GM19238 (cell line): Measurements from ENCODE around the gene GUCY1A1.
A peak's percentile ranks its signal among the peaks of the same experiment; 100 is the strongest.

Experiments used
- DNase-seq: peaks from one replicate; pipeline ENCODE4 v3.0.0; 2011; ENCODE audit warnings: low spot score; ENCODE audit not compliant: insufficient read length

Gene GUCY1A1

DNA sequence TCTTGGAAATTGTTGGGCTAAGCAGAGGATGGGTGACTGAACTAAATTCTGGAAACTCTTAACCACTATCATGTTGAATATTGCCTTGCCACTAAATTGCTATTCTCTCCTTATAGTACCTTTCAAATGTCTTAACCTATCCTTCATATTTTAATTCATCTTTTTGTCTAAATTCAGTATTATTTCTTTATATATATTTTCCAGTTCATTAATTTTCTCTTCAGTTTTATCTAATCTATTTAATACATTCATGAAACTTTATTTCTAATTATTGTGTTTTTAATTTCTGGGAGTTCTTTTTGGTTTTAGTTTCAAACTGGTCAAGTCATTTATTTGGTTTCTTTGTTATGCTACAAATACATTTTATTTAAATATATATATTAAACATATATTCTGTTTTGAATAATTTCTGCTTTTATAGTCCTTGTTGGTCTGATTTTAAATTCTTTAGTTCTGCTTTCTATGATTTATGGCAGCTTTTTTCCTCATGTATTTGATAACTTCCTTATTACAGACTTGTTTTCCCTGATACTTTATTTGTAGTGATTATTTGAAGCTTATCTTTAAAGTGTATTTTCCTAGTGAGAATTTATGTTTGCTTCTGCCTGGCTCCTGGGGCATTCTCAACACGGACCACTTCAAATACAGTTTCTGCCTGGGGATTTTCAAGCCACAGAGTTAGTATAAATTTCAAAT lies 8.5 kb upstream of the GUCY1A1 start:
- no peak for DNase-seq

DNA sequence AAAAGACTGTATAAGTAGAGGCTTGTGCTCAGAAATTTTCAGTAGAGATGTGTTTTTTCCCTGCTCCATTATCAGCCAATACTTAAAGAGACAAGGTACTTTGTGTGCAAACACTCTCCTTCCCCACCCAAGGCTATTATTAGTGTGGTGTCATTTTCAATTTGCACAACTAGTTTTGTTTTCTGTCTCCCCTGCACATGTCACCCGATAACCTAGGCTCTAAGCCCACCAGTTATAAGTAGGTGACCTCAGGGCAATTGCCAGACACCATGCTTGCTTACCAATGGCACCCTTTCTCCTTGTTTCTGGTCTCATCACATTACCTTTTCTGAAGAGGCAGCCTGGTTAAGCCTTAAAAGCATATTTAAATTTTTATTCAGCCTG lies 8.0 kb upstream of the GUCY1A1 start:
- no peak for DNase-seq

DNA sequence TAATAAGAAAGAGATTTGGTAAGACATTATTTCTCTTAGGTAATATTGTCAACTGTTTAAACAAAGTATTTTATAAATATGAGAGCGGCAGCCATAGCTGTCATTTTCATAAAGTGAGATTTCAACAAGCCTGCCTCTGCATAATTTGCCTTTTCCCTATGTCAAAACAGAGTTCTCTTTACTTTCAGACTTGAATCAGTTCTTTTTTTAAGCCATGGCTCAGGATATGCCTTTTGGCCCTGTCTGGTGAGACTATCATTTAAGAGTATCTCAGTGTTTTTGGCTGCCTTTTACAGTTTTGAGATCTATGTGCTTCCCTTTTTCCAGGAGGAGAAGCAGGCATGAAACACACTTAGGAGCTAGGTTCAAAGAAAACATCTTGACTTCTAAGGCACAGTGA lies 7.5 kb upstream of the GUCY1A1 start:
- no peak for DNase-seq

DNA sequence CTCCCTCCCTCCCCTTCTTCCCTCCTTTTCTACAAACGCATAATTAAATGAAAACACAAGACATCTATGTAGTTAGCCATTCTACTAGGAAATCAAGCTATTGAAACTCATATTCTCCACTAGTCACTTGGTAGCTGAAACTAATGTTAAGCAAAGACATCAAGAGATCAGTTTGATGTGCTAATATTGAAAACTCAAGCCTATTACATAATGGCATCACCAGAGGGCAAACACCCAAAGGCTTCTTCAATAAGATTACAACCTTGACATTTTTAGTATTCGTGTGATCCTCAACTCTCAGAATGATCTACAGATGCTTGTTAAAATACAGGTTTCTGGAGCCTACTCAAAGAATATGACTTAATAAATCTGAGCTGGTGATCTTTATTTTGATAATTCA lies 6.2 kb upstream of the GUCY1A1 start:
- DNase-seq = no peak

DNA sequence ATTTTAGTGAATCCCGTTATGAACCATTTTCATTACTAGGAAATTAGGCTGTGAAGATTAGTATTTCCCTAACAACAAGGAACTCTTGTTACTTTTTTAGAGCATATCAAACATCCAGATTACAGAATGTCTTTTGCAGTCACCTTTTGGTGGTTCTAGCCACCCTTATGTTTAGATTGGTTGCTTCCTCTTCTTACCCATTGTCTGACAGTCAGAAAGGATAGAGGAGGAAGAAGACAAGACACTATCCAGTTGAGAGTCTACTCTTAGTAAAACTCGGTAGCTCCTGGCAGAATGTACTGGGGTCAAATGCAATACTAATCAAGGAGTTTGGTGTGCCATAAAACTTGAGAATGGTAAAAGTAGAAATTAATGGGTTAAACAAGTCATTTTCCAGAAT lies 1.6 kb upstream of the GUCY1A1 start:
- no peak for DNase-seq

DNA sequence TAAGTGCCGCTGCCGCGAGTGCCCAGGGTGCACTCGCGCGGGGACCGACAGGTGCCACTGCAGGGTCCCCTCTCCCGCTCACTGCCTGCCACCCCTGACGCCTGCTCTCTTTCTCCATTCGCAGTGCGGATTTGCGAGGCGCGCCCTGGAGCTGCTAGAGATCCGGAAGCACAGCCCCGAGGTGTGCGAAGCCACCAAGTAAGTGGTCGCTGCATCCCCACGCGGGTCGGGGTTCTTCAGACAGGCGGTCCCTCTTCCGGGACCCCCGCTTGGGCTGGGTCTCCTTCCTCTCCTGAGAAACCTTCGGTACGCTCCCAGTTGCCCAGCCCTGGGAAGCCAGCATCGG lies 547 bp downstream of the GUCY1A1 start:
- DNase-seq = peak; percentile 34

DNA sequence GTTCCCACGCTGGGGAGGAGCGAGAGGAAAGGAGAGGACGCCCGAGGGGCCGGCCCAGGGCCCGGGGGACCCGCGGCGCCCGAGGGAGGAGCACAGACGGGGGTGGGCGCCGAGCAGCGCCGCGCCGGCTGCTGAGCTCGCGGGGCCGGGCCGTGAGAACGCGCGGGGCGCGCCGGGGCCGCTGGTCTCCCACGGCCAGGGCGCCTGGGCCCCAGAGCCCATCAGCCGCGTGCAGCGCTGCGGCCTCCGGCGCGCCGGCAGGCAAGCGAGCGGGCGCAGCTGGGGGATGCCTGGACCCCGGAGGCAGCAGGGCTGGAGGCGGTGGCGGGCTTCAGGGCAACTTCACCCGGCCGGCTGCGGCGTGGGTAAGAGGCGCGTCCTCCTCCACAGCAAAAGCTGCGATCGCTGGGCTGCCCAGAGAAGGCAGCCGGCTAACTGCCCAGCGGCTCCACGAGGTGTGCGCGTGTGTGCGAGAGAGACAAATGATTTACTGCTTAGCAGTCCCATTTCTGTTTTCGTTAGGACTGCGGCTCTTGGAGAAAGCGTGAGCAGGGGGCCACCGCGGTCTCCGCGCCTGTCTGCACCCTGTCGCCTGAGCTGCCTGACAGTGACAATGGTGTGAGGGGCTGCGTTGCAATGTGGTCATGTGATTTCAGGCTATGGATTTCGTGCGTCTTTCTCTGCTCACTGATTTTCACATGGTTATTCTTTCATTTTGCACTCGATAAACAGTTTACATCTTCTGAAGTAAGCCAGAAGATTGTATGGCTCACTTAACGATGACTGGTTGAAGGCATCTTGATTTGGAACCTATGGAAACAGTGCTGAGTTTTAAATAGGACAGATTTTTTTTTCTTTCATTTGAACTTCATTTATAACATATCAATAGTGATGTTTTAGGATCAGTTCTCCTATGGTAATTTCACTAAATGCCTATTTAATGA lies 1.2 kb downstream of the GUCY1A1 start:
- peak; percentile 20 for DNase-seq

DNA sequence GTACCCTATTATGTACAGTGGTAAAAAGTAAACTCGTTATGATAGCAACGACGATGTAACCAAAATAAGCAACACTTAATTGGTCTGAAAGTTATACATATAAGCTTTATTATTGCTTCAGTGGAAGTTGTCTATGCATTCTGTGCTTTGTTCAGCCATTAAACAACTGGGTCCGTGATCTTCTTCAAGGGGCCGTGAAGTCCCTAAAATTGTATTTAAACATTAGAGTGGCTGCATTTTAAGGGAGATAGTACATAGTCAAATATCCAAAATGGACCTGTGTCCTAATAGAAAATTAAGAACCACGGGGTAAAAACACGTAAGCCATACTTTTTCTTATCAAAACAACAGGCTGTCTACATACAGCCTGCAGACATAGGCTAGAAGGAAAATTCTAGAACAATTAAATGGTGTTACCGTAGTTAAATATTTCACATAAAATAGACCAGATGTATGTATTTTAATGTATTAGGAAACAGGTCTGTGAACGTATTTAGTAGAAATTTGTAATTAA lies 2.1 kb downstream of the GUCY1A1 start:
- no peak for DNase-seq

DNA sequence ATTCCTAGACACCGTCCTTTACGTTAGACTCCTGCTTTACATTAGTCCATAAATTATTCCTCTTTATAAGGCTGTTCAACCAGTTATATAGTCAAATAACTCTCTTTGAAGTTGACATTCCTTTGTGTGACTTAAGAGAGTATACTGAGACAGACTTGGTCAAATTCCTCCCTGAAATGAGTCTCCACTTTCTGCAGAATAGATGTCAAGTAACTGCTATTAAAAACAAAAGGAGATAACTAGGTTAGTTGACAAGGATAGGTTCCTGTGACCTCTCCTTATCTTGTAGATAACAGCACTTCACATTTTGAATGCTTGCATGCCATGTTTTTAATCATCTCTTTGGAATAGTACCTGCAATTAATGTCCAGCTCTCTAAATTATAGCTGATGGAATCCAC lies 5.7 kb downstream of the GUCY1A1 start:
- DNase-seq = no peak

DNA sequence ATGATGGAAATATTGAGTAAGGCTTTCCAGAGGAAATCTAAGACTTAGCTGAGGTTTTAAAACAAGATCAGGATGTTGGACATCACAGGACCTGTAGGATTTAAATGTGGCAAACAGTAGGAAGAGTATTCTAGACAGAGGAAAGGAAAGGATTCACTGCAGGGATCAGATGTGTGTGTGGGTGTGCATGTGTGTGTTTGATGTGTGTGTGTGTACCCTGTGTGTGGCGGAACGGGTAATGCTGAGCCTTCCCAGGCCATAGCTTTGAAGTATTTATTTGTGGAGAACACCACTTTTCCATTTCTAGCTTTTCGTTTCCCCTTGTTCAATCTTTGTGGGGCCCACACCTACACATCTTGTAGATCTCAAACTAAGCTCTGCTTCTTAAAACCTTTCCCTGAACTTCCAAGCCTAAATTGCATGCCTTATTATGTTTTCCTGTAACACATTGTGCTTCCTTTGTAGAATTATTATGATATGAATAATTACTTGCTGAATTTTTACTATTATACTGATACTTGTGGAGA lies 6.9 kb downstream of the GUCY1A1 start:
- no peak for DNase-seq

DNA sequence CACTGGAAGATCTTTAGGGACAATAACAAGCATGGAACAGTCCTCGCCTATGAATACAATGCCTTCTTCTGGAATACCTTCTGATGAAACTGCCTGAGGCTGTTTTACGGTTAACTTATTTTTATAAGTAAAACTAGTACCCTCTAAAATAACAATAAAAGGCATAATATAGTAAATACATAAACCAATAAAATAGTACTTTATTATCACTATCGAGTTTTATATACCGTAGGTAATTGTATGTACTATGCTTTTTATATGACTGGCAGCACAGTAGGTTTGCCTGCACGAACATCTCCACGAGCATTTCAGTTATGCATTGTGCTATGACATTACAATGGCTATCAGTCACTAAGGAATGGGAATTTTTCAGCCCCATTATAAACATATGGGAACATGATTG lies 8.0 kb downstream of the GUCY1A1 start:
- no peak for DNase-seq

DNA sequence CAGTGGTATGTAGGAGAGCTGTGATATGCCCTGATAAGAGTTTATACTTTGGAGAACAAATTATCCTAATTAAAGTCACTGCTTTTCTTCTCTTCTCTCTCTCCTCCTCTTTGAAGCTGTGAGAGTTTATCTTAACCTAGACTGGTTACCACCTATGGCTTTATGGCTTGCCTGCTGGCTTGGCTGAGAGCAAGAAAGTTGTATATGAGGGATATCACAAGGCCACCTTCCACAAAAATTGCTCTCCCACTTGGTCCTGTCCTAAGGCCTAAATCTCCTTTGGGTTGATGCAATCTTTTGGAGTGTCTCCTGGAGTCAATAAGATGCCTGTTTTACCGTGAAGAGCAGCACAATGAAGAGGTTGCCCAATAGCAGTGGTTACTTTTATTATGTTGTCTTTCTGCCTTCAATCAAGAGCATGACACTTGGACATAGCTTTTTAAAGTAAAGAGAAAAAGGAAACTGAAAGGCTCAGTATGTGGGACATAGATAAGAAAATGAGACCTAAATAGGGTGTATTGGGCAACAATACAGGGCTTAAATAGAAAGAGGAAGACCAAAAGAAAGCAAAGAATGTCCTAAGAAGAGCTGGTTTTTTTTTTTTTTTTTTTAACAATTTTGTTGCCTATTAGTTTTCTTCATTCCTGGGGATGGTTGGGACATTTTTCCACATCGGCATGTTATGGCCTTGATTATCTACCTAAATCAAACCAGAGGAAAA lies 9.2 kb downstream of the GUCY1A1 start:
- DNase-seq = no peak

DNA sequence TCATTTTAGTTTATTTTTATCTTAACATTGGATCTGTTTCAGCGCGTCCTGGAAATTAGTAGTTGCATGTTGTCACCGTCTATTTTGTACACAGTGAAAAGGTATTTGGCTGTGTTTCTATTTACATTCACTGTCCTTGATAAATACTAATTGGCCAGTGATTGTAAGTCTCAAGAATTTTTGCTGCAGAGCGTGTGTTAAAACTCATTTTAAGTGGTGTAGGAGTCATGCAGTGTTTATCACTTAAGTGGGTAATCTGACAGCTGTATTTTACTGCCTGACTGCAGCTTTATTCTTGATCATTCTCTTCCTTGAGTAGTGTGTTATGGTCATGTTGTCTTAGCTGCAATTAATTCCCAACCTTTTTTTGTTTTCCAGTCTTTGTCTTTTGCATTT lies 9.8 kb downstream of the GUCY1A1 start:
- DNase-seq = no peak

DNA sequence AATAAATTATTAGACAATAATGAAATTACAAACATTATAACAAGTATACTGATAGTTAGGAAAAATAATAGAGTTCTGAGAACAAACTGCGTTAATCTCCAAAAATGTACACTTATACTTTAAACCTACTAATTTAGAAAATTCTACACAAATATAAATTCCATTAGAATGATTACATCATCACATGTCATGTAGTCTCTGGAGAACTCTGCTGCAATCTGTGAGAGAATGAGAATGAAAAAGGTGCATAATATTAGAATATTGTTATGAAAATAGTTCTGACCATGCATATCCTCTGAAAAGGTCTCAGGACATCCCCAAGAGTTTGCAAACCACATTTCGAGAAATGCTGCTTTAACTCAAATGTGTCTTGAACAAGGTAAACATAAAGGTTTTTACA lies 11.4 kb downstream of the GUCY1A1 start:
- no peak for DNase-seq

DNA sequence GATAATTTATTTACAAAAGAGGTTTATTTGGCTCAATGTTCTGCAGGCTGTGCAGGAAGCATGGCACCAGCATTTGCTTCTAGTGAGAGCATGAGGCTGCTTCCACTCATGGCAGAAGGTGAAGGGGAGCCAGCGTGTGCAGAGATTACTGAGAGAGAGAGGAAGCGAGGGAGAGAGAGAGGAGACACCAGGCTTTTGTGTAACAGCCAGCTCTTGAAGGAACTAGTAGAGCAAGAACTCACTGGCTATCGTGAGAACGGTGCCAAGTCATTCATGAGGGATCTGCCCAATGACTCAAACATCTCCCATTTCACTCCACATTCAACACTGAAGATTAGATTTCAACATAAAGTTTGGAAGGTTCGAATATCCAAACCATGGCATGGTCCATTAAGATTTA lies 12.7 kb downstream of the GUCY1A1 start:
- no peak for DNase-seq

DNA sequence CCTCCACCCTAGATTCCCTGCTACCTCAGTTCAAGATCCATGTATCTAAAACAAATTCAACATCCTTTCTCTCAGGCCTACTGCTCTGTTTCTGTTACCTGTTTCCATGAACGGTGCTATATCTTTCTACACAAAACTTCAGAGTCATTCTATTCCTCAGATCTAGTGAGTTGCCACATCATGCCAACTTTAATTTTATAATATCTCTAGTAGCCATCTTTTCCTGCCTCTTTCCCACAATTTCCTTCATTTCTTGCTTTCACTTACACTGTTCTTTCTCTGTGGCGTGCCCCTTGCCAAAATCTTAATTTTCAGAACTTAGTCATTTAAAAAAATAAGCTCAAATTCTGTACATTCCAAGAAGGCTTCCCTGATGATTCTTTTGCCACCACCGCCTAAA lies 15.2 kb downstream of the GUCY1A1 start:
- no peak for DNase-seq

DNA sequence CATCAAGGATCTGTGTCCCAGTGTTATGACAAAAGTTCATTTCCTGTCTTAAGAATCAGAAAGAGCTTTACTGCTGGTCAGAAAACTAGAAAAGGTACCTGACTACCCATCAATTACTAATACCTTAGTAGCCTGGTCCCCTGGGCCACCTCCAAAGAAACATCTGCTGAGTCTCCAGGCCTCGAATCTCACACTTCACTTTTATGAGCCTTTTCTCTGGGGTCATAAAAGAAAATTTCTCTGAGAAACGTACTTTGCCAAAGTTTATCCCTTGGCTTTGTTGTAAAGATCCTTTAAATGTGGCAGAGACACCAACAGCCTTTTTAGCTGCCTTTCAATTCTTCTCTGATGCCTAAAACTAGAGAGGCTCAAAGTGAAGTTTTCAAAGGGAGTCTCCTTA lies 17.8 kb downstream of the GUCY1A1 start:
- DNase-seq = no peak

DNA sequence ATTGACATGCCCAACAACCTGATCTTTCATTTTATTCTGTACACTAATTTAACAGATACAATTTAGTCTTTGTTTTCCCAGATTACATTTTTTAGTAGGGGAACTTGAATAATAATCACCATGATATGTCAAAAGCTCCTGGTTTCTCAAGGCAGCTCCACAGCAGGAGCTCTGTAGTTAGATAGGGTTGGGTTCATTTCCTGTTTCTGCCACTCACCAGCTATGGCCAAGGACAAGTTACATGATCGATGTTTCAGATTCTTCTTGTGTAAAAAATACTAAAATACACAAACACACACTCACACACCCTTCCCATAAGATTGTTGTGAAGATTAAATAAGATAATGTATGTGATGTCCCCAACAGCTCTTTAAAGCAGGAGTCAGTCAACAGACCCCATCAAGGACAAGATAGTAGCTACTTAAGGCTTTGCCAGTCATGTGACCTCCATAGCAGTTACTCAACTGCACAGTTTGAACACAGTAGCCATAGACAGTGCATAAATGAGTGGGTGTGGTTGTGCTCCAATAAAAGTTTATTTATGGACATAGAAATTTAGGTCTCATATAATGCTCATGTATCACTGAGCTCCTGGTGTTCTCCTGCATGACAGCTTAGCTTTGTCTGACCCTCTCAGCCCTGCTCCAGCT lies 18.4 kb downstream of the GUCY1A1 start:
- DNase-seq = no peak

DNA sequence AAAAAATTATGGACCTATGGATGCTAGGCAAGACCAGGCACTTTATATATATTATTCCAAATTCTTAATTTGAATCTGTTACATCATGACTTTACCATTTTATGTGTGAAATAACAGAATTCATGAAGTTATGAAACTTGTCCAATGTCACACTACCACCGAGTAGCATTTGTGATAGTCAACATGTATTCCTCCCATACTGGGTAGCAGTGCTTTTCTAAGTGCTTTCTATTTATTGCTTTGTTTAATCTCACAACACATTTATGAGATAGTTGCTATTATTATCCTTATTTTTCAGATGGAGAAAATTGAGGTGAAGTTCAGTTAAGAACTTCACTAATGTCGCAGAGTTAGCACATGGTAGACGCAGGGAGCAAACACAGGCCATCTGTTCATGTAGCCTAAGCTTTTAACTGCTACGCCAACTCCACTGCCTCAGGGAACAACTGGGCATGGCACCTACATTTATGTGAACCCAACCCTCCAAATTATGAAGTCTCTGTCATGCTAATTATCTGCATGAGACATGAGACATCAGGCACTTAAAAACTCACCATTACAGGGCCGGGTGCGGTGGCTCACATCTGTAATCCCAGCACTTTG lies 20.8 kb downstream of the GUCY1A1 start:
- DNase-seq = no peak

DNA sequence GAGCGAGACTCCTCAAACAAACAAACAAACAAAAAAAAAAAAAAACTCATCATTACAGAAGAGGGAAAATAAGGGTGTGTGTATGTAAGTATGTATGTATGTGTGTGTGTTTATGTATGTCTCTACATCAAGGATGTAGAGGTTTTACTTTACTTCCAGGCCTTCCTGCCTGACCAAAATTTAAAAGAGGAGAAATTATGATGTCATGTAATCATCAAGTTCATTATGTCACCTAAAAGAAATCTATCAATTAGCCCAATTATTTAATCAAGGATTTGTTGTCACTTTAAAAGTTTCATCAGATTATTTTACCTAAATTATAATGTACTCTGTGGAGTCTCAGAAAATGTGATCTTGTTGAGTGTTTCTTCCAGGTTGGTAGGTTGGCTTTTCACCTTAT lies 21.6 kb downstream of the GUCY1A1 start:
- no peak for DNase-seq

DNA sequence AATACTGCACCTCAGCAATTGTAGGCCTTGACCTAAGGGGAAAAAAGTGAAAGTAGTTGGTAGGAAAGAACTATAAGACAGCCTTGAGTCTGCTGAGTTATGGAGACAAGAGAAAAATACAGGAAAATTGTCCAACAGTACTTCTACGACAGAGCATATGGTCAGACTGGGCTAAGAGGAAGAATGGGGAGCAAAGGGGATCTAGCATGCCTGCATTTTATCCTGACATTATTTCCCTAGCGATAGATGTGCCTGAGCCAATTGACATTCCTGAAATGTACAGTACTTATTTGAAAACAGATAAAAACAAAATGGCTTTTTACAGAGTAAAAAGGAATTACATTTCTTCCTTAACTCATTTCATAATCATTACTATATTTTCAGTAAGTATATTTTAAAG lies 22.2 kb downstream of the GUCY1A1 start:
- no peak for DNase-seq
